NCI-H446 treated with DMSO at 0.1 percent for 48 hours (cell line): Measurements from ENCODE around the gene MAD1L1.
"Not testable (repeated sequence)": the region's sequence is repeated elsewhere in the genome, so short reads cannot be mapped to it uniquely, and the experiment has no call there.

Experiments
- DNase-seq: peaks from one replicate; lab custom pipeline; 2025; lab: John Stamatoyannopoulos, UW

Gene MAD1L1

GRCh38 chr7:1883031-1883761 is 349.5 kb downstream of the MAD1L1 start:
- DNase-seq: no peak

- DNase-seq: no peak
These were observed 350.3 kb downstream of the MAD1L1 start for GRCh38 chr7:1882451-1882850.

DNA sequence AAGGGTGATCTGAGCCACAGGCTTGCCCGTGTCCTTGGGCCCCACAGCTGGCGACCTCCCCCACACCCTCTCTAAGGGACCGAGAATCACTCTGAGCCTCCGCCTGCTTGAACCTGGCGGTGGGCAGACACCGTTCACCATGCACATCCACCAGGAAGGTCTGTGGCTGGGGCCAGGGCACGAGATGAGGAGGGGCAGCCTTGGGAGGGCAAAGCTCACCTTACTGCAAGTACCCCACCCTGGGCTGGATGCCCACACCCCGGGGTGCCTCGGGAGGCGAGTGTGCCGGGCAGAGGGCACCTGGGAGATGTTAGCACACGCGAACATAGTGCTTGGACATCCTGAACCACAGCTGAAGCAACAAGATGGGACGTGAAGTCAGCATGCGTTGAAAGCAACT is 350.8 kb downstream of the MAD1L1 start:
- no peak for DNase-seq

- not testable (repeated sequence) for DNase-seq
These were observed 356.1 kb downstream of the MAD1L1 start for GRCh38 chr7:1876641-1877040.

- not testable (repeated sequence) for DNase-seq
These were observed 357.1 kb downstream of the MAD1L1 start for GRCh38 chr7:1875392-1876199.

DNA sequence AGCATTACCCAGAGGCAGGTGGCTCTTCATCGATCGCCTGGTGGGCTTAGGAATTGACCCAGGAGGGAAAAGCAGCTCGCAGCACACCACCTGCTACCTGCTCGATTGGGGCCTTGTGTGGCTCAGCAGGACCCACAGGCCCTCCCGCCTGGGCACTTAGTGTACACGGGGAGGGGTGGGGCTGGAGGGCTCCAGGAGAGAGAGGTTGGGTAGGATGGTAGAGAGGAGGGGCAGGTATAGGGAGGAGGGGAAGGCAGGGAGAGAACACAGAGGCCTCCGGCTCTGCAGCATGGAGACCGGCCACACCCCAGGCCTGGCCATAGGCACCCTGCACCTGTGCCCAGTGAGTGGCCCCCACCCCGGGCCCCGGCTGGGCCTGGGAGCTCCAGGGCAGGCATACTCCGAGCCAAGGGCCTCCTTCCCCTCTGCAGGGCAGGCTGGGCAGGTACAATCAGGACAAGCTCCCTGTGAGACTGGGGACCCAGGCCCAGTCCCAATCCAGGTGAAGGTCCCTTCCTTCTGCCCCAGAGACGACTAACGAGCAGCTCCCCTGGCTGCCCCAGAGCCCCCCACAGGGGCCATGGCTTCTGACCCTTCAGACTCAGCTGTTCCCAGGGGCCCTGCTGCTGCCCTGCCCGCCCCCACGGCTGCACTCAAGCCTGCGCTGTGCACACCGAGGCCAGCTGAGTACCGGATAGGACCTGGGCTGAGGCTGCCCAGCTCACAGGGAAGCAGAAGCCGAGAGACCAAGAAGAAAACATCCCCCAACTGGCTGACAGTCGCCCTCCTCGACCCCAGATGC is 358.0 kb downstream of the MAD1L1 start:
- not testable (repeated sequence) for DNase-seq

GRCh38 chr7:1873857-1874589 is 358.7 kb downstream of the MAD1L1 start:
- no peak for DNase-seq

GRCh38 chr7:1873421-1873820 is 359.3 kb downstream of the MAD1L1 start:
- no peak for DNase-seq

DNA sequence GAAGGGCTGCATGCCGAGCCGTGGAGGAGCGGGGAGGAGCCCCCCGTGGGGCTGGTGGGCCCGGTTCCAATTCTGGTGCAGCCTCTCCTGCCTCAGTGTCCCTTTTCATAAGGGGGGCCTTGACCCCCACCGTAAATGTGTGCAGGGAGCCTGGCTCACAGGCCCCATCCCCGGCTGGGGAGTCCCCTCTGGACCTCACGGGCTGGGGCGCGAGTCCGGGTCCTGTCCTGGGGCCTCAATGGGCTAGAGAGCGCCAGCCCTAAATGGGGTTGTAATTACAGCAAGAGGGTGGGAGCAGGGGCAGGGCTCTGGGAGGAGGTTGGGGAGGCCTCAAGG is 359.7 kb downstream of the MAD1L1 start:
- no peak for DNase-seq

- DNase-seq: no peak
These were observed 360.3 kb downstream of the MAD1L1 start for GRCh38 chr7:1872191-1873069.

GRCh38 chr7:1869452-1870130 is 363.2 kb downstream of the MAD1L1 start:
- DNase-seq: no peak

GRCh38 chr7:1868516-1869165 is 364.1 kb downstream of the MAD1L1 start:
- no peak for DNase-seq

- no peak for DNase-seq
These were observed 365.1 kb downstream of the MAD1L1 start for GRCh38 chr7:1867370-1868260.

GRCh38 chr7:1866601-1867000 is 366.1 kb downstream of the MAD1L1 start:
- no peak for DNase-seq

DNA sequence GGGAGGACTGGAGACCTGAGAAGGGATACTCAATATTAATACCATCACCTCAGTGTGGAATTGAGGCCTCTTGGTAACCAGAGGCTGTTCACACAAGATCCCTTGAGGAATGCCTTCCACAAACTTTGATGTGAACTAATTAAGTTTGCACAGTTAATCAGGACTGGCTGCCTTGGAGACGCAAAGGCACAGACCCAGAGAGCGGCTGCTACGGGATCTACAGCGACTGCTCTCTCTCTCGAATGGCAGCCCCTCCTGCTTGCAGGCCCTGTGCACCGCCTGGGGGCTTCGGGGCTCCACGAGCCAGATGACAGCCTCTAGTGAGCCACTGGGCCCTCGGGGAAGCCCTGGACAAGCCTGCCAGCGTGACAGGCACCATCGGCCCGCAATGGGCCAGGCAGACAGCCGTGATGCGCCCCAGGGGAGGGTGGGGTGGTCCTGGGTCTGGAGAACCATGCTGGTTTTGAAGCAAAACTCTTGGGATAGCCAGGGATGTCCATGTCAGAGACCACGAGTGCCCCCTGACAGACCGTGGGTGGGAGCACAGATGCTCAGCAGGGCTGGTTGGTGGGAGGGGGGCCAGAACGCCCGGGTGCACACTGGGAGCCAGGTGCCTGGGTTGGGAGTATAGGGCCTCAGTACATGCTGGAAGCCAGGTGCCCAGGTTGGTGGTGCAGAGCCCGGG is 367.0 kb downstream of the MAD1L1 start:
- no peak for DNase-seq

DNA sequence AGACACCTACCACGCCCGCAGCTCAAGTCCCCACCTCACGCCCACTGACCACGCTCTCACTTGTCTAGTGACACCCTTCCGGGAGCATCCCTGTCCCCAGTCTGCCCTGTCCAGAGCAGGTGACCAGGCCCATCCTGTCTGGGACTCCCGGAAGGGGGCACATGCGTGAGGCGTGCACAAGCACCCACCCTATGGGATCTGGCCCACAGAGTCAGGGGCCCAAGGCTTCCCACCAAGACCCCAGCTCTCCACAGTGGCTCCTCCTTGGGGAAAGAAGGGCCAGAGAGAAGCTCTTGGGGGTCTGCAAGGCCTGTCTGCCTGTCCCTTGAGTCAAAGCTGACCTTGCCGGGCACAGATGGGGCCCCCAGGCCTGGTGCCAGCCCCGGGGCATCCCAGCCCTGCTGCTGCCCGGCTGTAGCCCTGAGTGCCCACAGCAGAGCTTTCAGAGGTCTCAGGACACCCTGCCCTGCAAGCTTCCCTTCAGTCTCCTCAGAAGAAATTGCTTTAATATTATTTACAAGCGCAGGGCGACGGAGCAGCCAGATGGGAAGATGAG is 367.7 kb downstream of the MAD1L1 start:
- no peak for DNase-seq

DNA sequence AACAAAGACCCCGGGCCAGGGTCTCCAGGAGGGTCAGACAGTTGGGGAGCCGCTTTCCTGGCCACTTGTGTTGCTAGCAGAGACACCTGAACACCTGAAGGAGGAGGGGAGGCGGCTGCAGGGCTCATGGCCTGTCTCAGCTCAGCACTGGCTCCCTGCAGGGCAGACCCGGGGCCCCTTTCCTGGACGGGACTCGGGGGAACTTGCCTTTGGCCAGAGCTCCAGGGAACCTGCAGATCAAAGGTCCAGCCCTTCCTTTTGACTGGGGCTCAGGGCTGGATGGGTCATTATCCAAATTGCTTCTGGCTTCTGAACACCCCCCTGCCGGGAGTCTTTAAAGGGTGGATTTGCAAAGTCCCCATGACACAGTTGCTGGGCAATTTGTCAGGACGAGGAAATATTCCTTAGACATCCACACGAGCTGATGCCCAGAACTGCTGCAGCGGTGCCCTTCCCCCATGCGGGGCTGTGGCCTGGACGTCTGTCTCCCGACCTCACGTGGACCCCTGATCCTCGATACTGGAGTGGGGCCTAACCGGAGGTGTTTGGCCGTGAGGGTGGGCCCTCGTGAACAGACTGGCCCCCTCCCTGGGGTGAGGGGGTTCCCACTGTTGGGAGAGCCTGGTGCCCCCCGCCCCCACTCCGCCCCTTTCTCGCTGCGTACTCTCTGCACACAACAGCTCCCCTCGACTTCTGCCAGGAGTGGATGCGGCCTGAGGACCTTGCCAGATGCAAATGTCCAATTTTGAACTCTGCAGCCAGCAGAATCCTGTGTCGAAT is 368.4 kb downstream of the MAD1L1 start:
- no peak for DNase-seq
